ENCODE measurements around the gene RPL38.

GRCh38 chr17:74190154-74190553 is 13.3 kb upstream of the RPL38 start:
- TF ChIP-seq CTCF (IDR thresholded peaks at IDR 0.05; ENCODE audit: insufficient read depth, low read depth, low read length) (no peak), EZH2 (IDR thresholded peaks at IDR 0.05; ENCODE audit: insufficient read depth, low read length) (no peak)
